Gastroesophageal sphincter (tissue), 3 donors: Measurements from ENCODE around the gene DNAL1.

Experiments
- EP300 ChIP-seq: sonication (generic); formaldehyde crosslinking; IDR thresholded peaks from one replicate; pipeline ENCODE4 v1.6.1; 2017; ENCODE audit warnings: antibody characterized with exemption, mild to moderate bottlenecking
- POLR2A ChIP-seq, 2 donors: fragments of 450-650 bp; IDR thresholded peaks; one replicate each; pipeline ENCODE4 v1.6.1; 2017; ENCODE audit warnings: antibody characterized with exemption in 2 of 2, mild to moderate bottlenecking in 2 of 2, moderate library complexity in 1 of 2
- POLR2AphosphoS5 ChIP-seq: sonication (generic); formaldehyde crosslinking; IDR thresholded peaks from one replicate; pipeline ENCODE4 v1.6.1; 2017; ENCODE audit warnings: antibody characterized with exemption
- TF ChIP-seq, protein P1 (sequence below), 4 experiments: fragments of 200-600 bp in 2 of 4; fragments of 450-650 bp in 2 of 4; sonication (generic) in 1 of 4; IDR thresholded peaks; one replicate each; pipeline ENCODE4 v1.5.1; 2017 to 2019; ENCODE audit warnings: antibody characterized with exemption in 4 of 4, mild to moderate bottlenecking in 2 of 4, moderate library complexity in 2 of 4

DNA sequence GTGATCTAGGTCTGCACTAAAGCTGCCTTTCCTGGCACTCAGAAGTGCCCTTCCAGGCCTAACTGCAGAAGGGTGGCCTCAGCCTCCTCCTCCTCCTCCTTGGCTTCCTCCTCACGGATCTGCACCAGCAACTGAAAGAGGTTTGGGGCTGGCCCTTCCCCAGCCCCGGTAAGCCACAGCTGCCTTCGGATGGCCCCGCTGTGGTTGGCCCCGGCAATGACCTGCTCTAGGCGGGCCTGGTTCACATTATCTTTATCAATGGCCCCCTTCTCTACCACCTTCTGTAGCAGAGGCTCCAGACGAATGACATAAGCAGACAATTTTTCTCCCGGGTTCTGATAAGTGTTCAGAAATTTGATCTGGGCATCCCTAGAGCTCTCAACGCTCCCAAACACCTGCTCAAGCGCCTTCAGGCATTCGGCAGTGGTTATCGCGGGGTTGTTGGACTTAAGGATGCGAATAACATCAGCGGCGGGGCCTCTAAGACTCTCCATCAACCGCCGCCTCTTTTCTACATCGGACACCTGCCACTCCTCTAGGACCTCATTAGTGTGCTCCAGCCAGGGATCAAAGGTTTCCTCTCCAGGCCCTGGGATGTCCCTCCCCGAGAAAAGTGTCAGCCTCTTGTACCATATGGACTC, 67.9 kb downstream of the DNAL1 start:
- TF ChIP-seq POLR2AphosphoS5 (no peak), POLR2A (IDR thresholded peaks at IDR 0.05) (no peak), EP300 (no peak)
- TF ChIP-seq, protein P1, sequence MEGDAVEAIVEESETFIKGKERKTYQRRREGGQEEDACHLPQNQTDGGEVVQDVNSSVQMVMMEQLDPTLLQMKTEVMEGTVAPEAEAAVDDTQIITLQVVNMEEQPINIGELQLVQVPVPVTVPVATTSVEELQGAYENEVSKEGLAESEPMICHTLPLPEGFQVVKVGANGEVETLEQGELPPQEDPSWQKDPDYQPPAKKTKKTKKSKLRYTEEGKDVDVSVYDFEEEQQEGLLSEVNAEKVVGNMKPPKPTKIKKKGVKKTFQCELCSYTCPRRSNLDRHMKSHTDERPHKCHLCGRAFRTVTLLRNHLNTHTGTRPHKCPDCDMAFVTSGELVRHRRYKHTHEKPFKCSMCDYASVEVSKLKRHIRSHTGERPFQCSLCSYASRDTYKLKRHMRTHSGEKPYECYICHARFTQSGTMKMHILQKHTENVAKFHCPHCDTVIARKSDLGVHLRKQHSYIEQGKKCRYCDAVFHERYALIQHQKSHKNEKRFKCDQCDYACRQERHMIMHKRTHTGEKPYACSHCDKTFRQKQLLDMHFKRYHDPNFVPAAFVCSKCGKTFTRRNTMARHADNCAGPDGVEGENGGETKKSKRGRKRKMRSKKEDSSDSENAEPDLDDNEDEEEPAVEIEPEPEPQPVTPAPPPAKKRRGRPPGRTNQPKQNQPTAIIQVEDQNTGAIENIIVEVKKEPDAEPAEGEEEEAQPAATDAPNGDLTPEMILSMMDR (IDR thresholded peaks at IDR 0.05), result no peak
